ENCODE results near the gene CRYBG3. TPM values are rescaled to one million over a fixed set of nuclear protein-coding genes. Genes with fewer than 3 reads are reported as not detected.

Gene CRYBG3
- total RNA-seq, 1 experiment from 2014 or later, result 5.9 TPM

DNA sequence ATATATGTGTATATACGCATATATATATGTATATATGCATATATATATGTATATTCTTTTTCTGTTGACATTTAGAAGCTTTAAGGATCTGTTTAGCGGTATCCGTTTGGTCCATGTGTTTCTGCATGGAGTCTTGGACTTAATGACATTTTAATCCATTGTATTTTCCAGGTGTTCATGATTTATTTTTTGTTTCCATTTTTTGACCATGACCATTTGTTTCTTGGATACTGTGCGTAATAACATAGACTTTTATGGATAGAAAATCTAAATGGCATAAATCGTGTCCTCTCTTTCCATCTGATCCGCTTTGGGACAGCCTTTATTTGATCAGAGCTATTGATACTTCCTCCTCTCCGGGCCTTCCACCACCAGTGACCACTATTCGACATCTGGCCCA lies 19.5 kb downstream of the CRYBG3 start:
- Histone ChIP-seq H2BK20ac (ENCODE audit: low read depth, low read length, poor library complexity, severe bottlenecking) (no peak overlapping the region), H3K56ac (ENCODE audit: insufficient read length, low read depth, low read length) (no peak overlapping the region), H4K91ac (ENCODE audit: insufficient read length, low read depth, low read length) (no peak overlapping the region), H3K9ac (ENCODE audit: extremely low read depth, insufficient read length, low read length) (no peak overlapping the region), H3K23ac (ENCODE audit: insufficient read length, low read depth, low read length) (no peak overlapping the region), H4K8ac (replicated peaks; ENCODE audit: insufficient read length, low read depth, low read length) (no peak overlapping the region), H3K18ac (ENCODE audit: insufficient read length, low read depth, low read length) (no peak overlapping the region), H2BK12ac (ENCODE audit: insufficient read length, low read depth, low read length) (no peak overlapping the region), H3K23me2 (ENCODE audit: insufficient read length, low read depth, low read length, poor library complexity, severe bottlenecking) (no peaks in the 10 kb centered on the region), H3K4me2 (ENCODE audit: insufficient read depth, insufficient read length, low read length) (no peak overlapping the region), H3K79me2 (ENCODE audit: insufficient read depth, low read length) (no peaks in the 10 kb centered on the region), H2AFZ (ENCODE audit: low read length) (no peak overlapping the region), H4K5ac (ENCODE audit: insufficient read length, low read depth, low read length) (no peak overlapping the region), H3K79me1 (ENCODE audit: insufficient read depth, low read depth, low read length, poor library complexity, severe bottlenecking) (no peaks in the 10 kb centered on the region), H2BK120ac (ENCODE audit: low read depth, low read length, poor library complexity, severe bottlenecking) (no peak overlapping the region), H3K27me3 (ENCODE audit: insufficient read depth, low read length) (no peaks in the 10 kb centered on the region), H2BK15ac (ENCODE audit: low read depth, low read length) (no peak overlapping the region), H3K4me1 (ENCODE audit: insufficient read depth, low read length) (no peaks in the 10 kb centered on the region), H3K9me3 (ENCODE audit: control insufficient read depth, low read depth, low read length) (no peaks in the 10 kb centered on the region), H3K4ac (ENCODE audit: low read depth, low read length) (no peak overlapping the region), H3K14ac (ENCODE audit: insufficient read depth, low read length) (no peak overlapping the region), H2AK5ac (ENCODE audit: insufficient read length, low read length) (no peak overlapping the region), H4K20me1 (ENCODE audit: control insufficient read depth, insufficient read depth, insufficient read length) (no peaks in the 10 kb centered on the region), H2BK5ac (ENCODE audit: insufficient read length, low read length) (no peak overlapping the region), H3T11ph (ENCODE audit: low read length) (no peak overlapping the region), H3K27ac (ENCODE audit: insufficient read length, low read depth, low read length) (no peak overlapping the region)
- WGBS (ENCODE audit: extremely low coverage, insufficient read length, low lambda C conversion rate), result no CpG with 5 or more reads among the region's 8 CpGs
- Mint-ChIP-seq H3K4me3 (no peak overlapping the region), H3K36me3 (ENCODE audit: insufficient read depth in 1 of 3, low read depth in 3 of 3) (no peaks in the 10 kb centered on the region), H3K27ac (no peak overlapping the region), H3K9me3 (no peaks in the 10 kb centered on the region), H3K27me3 (ENCODE audit: low read depth) (no peaks in the 10 kb centered on the region), H3K4me1 (peaks cover 13 to 15% of the 10 kb centered on the region in 2 experiments)
- no peak for DNase-seq
- TF ChIP-seq, protein P1, sequence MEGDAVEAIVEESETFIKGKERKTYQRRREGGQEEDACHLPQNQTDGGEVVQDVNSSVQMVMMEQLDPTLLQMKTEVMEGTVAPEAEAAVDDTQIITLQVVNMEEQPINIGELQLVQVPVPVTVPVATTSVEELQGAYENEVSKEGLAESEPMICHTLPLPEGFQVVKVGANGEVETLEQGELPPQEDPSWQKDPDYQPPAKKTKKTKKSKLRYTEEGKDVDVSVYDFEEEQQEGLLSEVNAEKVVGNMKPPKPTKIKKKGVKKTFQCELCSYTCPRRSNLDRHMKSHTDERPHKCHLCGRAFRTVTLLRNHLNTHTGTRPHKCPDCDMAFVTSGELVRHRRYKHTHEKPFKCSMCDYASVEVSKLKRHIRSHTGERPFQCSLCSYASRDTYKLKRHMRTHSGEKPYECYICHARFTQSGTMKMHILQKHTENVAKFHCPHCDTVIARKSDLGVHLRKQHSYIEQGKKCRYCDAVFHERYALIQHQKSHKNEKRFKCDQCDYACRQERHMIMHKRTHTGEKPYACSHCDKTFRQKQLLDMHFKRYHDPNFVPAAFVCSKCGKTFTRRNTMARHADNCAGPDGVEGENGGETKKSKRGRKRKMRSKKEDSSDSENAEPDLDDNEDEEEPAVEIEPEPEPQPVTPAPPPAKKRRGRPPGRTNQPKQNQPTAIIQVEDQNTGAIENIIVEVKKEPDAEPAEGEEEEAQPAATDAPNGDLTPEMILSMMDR (conservative IDR thresholded peaks at IDR 0.05), result no peak

Measured in H9 (cell line).